HG03442 (cell line): ENCODE measurements around the gene ASPN.

Experiments used
- ATAC-seq: cut with Tn5 transposase; IDR thresholded peaks from one replicate; pipeline ENCODE4 v1.9.1; 2021; ENCODE audit warnings: mild to moderate bottlenecking, moderate library complexity; ENCODE audit not compliant: unreplicated experiment

Gene ASPN

DNA sequence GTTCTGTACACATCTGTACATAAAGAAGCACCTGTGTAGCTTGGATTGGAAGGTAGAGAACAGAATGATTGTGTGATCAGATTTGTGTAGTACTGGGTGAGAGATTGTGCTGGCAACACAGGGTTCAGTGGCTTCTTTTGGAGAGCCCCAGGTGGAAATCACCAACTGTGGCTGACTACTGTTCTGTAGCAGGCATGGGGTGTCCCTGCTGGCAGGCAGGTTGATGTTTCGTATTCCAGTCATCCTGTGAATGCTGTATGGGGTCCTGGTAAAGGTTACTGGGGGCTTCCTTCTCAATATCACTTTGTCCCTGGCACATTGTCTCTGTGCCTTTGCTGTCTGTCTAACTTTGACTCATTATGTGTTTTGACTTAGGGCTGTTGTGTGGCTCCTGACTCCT lies 5.3 kb downstream of the ASPN start:
- ATAC-seq = peak; percentile 41

GRCh38 chr9:92474587-92474986 lies 7.7 kb downstream of the ASPN start:
- ATAC-seq = no peak

- no peak for ATAC-seq
Measured at GRCh38 chr9:92468206-92468605, 14.1 kb downstream of the ASPN start.

DNA sequence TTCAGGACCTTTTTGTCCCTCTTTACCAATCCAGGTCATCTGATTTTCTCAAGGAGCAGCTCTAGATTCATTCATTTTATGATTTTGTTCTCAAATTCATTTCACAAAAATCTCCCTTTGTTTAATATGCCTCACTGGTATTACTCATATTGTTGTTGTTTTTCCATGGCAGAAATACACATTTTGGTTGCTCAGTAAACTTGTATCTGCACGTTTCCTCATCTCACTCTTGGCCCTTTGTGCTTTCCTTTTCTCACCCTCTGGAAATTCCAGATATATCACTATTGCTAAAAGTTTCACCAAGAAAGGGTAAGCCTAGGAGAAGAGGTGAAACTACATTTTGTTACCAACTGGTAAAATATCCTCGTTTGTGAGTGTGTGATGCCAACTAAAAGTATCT lies 14.8 kb downstream of the ASPN start:
- ATAC-seq = no peak

DNA sequence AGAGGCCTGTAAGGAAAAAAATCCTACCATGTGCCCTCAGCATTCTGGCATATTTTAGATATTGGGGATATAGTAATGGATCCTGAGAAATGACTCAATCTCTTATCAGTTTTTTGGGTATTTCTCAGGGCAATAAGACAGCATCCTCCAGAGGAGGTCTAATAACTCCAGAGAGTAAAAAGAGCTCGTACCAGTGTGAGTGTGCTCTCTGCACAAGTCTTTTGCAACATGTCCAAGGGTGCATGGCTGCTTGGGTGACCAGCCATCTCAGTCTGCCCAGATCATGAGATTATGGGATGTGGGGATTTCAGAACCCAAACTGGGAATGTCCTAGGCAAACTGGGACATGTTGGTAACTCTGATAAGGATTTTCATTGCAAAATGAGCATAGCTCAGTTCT lies 15.3 kb downstream of the ASPN start:
- ATAC-seq = no peak

DNA sequence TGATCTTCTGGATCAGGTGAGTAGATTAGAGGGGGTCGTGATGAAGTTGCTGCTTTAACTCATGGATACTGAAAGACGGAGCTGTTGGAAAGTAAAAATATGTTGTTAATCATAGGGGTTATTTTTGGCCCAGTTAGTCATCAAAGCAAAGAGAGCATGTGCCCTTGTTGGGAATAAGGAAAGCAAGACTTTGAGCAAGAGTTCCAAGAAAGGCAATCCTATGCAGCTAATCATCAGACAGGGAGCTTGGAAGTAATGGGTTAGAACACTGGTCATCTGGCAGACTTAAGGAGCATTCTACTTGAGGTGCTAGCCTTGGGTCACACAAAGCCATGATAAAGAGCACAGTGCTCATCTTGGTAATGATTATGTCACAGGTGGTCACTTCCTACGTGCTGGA lies 18.3 kb downstream of the ASPN start:
- ATAC-seq = no peak

GRCh38 chr9:92463387-92463786 lies 18.9 kb downstream of the ASPN start:
- no peak for ATAC-seq

- no peak for ATAC-seq
Measured at GRCh38 chr9:92457576-92457975, 24.7 kb downstream of the ASPN start.

- no peak for ATAC-seq
Measured at GRCh38 chr9:92455217-92455616, 27.1 kb downstream of the ASPN start.

DNA sequence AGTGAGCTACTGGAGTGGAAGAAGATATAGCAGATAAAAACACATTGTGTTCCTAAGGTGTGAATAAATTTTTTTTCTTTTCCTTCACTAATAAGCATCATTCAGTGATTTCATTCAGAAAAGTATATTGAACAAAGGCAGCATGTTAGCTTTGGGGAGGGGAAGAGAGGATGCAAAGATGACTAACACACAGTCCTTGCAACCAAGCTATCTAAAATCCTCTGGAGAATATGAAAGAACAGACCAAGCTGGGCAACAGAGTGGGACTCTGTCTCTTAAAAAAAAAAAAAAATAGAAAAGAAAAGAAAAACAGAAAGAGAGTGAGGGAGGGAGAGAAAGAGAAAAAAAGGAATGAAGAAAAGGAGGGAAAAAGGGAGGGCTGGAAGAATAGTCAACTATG lies 35.8 kb downstream of the ASPN start:
- ATAC-seq = no peak

DNA sequence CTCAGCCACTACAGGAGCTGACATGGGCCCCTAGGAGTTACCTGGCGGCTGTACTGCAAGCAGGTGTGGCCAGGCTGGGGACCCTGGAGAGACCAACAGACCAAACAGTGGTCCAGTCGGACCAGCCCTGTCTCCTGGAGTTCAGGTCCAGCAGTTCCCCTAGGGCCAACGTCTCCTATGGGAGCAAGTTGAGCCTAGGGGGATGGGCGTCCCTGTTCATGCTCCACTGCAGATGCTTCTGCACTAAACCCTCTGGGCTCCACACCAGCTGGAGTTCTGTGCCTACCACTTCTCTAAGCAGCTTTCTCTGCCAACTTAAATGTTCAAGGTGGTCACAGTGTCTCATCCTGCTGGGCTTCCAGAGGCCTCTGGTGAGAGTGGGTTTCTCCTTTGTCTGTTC lies 37.5 kb downstream of the ASPN start:
- ATAC-seq = no peak

DNA sequence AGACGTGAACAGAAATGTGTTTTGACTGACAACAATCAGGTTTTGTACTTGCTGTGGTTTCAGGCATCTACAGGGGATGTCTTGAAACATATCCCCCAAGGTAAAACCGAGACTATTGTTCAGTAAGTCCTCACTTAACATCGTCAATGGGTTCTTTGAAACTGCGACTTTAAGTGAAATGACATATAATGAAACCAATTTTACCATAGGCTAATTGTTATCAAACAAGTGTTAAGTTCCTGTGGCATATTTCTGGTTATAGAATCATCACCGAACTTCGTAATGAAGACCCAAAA lies 41.6 kb downstream of the ASPN start:
- ATAC-seq = no peak

DNA sequence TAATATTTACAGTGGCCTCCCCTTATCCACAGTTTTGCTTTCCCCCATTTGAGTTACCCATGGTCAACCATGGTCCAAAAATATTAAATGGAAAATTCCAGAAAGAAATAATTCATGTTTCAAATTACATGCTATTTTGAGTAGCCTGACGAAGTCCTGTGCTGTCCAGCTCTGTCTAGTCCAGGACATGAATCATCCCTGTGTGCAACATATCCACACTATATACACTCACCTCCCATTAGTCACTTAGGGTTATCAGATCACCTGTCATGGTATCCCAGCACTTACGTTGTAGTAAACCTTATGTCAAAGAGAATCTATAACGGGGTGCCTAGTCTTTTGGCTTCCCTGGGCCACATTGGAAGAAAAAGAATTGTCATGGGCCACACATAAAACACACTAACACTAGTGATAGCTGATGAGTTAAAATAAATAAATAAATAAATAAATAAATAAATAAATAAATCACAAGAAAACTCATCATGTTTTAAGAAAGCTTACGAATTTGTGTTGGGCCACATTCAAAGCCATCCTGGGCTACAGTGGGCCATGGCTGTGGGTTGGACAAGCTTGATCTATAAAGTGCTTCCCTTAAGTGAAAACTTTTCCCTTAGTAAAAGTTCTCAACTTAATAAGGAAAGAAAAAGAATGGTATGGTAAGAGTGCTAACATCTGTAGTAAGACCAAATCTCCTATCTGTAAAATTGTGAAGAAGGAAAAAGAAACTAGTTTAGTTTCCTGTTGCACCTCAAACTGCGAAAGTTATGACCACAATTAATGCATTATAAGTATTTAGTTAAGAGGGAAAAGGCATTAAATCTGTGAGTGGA lies 42.2 kb downstream of the ASPN start:
- ATAC-seq = no peak

GRCh38 chr9:92438900-92439526 lies 43.3 kb downstream of the ASPN start:
- ATAC-seq = no peak

DNA sequence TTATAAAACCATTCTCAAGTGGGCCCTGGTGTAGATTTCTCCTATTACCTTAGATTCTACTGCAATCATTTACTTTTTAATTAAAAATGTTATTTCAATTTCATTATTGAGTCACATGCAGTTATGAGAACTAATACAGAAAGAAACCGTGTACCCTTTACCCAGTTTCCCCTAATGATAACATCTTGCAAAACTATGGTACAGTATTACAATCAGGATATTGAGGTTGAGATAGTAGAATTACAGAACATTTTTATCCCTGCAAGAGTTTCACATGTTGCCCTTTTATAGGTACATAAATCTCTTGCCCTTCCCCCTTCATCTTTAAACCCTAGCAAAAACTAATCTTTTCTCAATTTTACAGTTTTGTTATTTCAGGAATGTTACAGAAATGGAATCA lies 47.0 kb downstream of the ASPN start:
- ATAC-seq = no peak

GRCh38 chr9:92432972-92433548 lies 49.2 kb downstream of the ASPN start:
- ATAC-seq = no peak

- no peak for ATAC-seq
Measured at GRCh38 chr9:92432350-92432749, 50.0 kb downstream of the ASPN start.

DNA sequence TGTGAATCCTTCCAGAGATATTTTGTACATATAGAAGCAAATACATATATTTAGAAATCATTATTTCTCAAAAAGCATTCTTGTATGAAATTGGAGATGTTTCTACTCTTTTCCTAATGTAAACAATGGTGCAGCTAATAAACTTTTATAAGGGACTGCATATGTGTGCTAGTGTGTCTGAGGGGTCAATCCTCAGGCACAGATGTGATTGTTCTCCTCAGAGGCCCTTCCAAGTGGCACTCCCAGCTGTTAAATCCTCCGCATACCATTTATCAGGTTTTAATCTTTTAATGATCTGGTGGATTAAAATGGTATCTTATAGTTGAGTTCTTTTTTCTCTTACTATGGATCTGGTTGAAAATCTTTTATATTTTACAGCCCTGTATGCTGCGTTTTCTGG lies 52.5 kb downstream of the ASPN start:
- ATAC-seq = no peak

GRCh38 chr9:92426501-92427145 lies 55.7 kb downstream of the ASPN start:
- ATAC-seq = no peak

DNA sequence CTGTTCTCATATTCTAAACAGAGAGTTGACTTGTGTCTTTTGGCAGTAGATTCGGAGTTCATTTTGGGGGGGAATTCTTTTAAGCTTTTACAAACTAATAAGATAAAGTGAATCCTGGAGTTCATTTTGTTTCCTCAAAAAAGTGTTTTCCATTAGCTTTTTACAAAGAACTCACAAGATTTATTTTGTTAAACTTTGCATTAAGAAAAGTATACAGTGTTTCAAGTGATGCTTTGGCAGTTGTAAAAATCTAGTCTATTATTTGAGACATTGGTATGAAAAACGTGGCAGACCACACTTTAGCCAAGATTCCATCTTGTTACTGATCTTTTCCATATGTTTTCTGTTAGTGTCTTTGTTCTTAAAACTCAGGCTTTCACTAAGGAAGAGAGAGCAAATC lies 56.8 kb downstream of the ASPN start:
- no peak for ATAC-seq

GRCh38 chr9:92424340-92424739 lies 58.0 kb downstream of the ASPN start, which contains the start of gene OMD:
TSS of gene OMD (minus strand) at chr9:92424471. CDS start at chr9:92417558, 6,913 bp downstream.
- ATAC-seq = no peak

DNA sequence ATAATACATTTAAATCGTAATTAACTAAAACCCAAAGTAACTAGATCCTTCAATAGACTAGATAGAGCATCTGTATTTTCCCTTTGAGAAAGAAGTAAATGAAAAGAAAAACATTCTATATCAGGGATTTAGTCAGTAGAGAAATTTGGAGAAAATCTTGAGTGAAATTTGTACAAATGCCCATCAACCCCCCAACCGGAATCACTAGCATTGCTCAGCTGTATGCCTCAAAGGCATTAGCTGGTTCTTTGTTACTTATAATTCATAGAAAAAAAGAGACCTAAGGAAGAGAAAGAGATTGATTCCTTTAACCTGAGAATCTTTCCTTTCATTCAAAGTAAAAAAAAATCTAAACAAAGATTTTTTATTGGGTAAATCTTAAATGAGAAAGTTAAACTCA lies 58.7 kb downstream of the ASPN start:
- ATAC-seq = no peak
